Measurements from ENCODE around the gene EIF4EBP2. TPM values are rescaled to one million over a fixed set of nuclear protein-coding genes. Genes with fewer than 3 reads are reported as not detected.

The EIF4EBP2 gene
- total RNA-seq, 1 experiment from 2014 or later: 112 TPM

- Mint-ChIP-seq H3K36me3 (peaks cover 43% of the 10 kb centered on the region), H3K9me3 (0 out of 2 replicates have a peak, but pooled peaks cover 5% of the 10 kb centered on the region), H3K4me3 (no peak overlapping the region), H3K4me1 (peaks cover 24% of the 10 kb centered on the region), H3K27me3 (ENCODE audit: low read depth) (no peaks in the 10 kb centered on the region), H3K27ac (no peak overlapping the region)
- DNase-seq (ENCODE audit: low spot score): no peak
- TF ChIP-seq PRDM15 (CRISPR knock-in tag; IDR thresholded peaks at IDR 0.05) (no peak), ZNF532 (CRISPR knock-in tag; IDR thresholded peaks at IDR 0.05; ENCODE audit: borderline replicate concordance) (no peak), SP1 (CRISPR knock-in tag; conservative IDR thresholded peaks at IDR 0.05) (no peak)
- ATAC-seq: no peak
- ChIA-PET POLR2A (no interaction called here), CTCF (interaction anchor here (1.3 kb wide), 1 partner anchor 38 kb away, joined by 4 read pairs; no protein-coding TSS in a partner anchor)
Observed at GRCh38 chr10:70417568-70417967, 13.6 kb downstream of the EIF4EBP2 start.

GRCh38 chr10:70418229-70418628 lies 14.3 kb downstream of the EIF4EBP2 start:
- peaks cover 26% of the 10 kb centered on the region for H3K4me1 Mint-ChIP-seq
- ChIA-PET POLR2A (no interaction called here), CTCF (no interaction called here)
- DNase-seq (ENCODE audit: low spot score) (no peak), ATAC-seq (no peak)
- H3K27me3 Mint-ChIP-seq (ENCODE audit: low read depth): no peaks in the 10 kb centered on the region
- H3K9me3 Mint-ChIP-seq: 0 out of 2 replicates have a peak, but pooled peaks cover 5% of the 10 kb centered on the region
- H3K4me3 Mint-ChIP-seq: no peak overlapping the region
- H3K36me3 Mint-ChIP-seq: peaks cover 50% of the 10 kb centered on the region
- no peak overlapping the region for H3K27ac Mint-ChIP-seq
- TF ChIP-seq KAT7 (CRISPR knock-in tag; IDR thresholded peaks at IDR 0.05; ENCODE audit: borderline replicate concordance): no peak
- TF ChIP-seq E2F4 (CRISPR knock-in tag; IDR thresholded peaks at IDR 0.05; ENCODE audit: borderline replicate concordance, low read depth): no peak
- TF ChIP-seq ZNF219 (CRISPR knock-in tag; IDR thresholded peaks at IDR 0.05; ENCODE audit: borderline replicate concordance): no peak
- no peak for TF ChIP-seq NFE2L1 (CRISPR knock-in tag; IDR thresholded peaks at IDR 0.05)
- no peak for TF ChIP-seq ATF1 (CRISPR knock-in tag; IDR thresholded peaks at IDR 0.05)
- TF ChIP-seq FOXJ3 (CRISPR knock-in tag; IDR thresholded peaks at IDR 0.05; ENCODE audit: borderline replicate concordance): no peak
- TF ChIP-seq ARID4B (CRISPR knock-in tag; IDR thresholded peaks at IDR 0.05; ENCODE audit: borderline replicate concordance): no peak
- no peak for TF ChIP-seq MAX (CRISPR knock-in tag; IDR thresholded peaks at IDR 0.05)
- no peak for TF ChIP-seq ATF2 (CRISPR knock-in tag; IDR thresholded peaks at IDR 0.05; ENCODE audit: borderline replicate concordance, low read depth)
- TF ChIP-seq NR2C2 (CRISPR knock-in tag; IDR thresholded peaks at IDR 0.05): no peak
- TF ChIP-seq HMGA2 (CRISPR knock-in tag; IDR thresholded peaks at IDR 0.05): no peak
- TF ChIP-seq ESRRA (CRISPR knock-in tag; IDR thresholded peaks at IDR 0.05; ENCODE audit: borderline replicate concordance): no peak
- no peak for TF ChIP-seq ZNF232 (CRISPR knock-in tag; IDR thresholded peaks at IDR 0.05)
- TF ChIP-seq TEAD1 (CRISPR knock-in tag; IDR thresholded peaks at IDR 0.05): no peak
- no peak for TF ChIP-seq FOXP1 (CRISPR knock-in tag; IDR thresholded peaks at IDR 0.05; ENCODE audit: borderline replicate concordance)
- TF ChIP-seq E2F1 (CRISPR knock-in tag; IDR thresholded peaks at IDR 0.05): no peak
